GM21381 (cell line): ENCODE results near the gene TCP10L.
A peak's percentile ranks its signal among the peaks of the same experiment; 100 is the strongest.
"Not testable (repeated sequence)": the region's sequence is repeated elsewhere in the genome, so short reads cannot be mapped to it uniquely, and the experiment has no call there.

ENCODE experiments used
- ATAC-seq: cut with Tn5 transposase; IDR thresholded peaks from one replicate; pipeline ENCODE4 v1.9.1; 2021; ENCODE audit warnings: mild to moderate bottlenecking, moderate library complexity; ENCODE audit not compliant: unreplicated experiment

TCP10L gene

GRCh38 chr21:32587120-32587519, 1.8 kb upstream of the TCP10L start:
- no peak for ATAC-seq

- no peak for ATAC-seq
Measured at GRCh38 chr21:32585970-32586369, 647 bp upstream of the TCP10L start.

GRCh38 chr21:32584472-32584871, 851 bp downstream of the TCP10L start:
- ATAC-seq, result no peak

- no peak for ATAC-seq
Measured at GRCh38 chr21:32581732-32582131, 3.6 kb downstream of the TCP10L start.

GRCh38 chr21:32580949-32581348, 4.4 kb downstream of the TCP10L start:
- no peak for ATAC-seq

GRCh38 chr21:32578107-32578691, 7.1 kb downstream of the TCP10L start:
- ATAC-seq, result no peak

GRCh38 chr21:32576011-32576410, 9.3 kb downstream of the TCP10L start:
- no peak for ATAC-seq

- no peak for ATAC-seq
Measured at GRCh38 chr21:32574946-32575925, 10.1 kb downstream of the TCP10L start.

- ATAC-seq, result no peak
Measured at GRCh38 chr21:32572574-32573420, 12.5 kb downstream of the TCP10L start.

GRCh38 chr21:32570456-32570855, 14.9 kb downstream of the TCP10L start:
- ATAC-seq, result no peak

- peak; percentile 90 for ATAC-seq
Measured at GRCh38 chr21:32569261-32570230, 15.8 kb downstream of the TCP10L start.

GRCh38 chr21:32567626-32568025, 17.7 kb downstream of the TCP10L start:
- no peak for ATAC-seq

GRCh38 chr21:32566741-32567389, 18.5 kb downstream of the TCP10L start:
- no peak for ATAC-seq

GRCh38 chr21:32565856-32566465, 19.4 kb downstream of the TCP10L start:
- ATAC-seq, result no peak

- ATAC-seq, result no peak
Measured at GRCh38 chr21:32562915-32563314, 22.4 kb downstream of the TCP10L start.

- ATAC-seq, result no peak
Measured at GRCh38 chr21:32562426-32562825, 22.9 kb downstream of the TCP10L start.

- not testable (repeated sequence) for ATAC-seq
Measured at GRCh38 chr21:32561476-32561875, 23.8 kb downstream of the TCP10L start.

- ATAC-seq, result no peak
Measured at GRCh38 chr21:32560896-32561295, 24.4 kb downstream of the TCP10L start.

GRCh38 chr21:32559006-32559610, 26.2 kb downstream of the TCP10L start:
- no peak for ATAC-seq
